Peyer's patch (tissue), 4 donors: Measurements from ENCODE around the gene PDK2.

ENCODE experiments used
- CTCF ChIP-seq, 6 experiments: fragments of 450-650 bp in 4 of 6; fragments of 200-600 bp in 2 of 6; sonication (generic) in 1 of 6; IDR thresholded peaks; one replicate each; pipeline ENCODE4 v1.5.1; 2017 to 2019; ENCODE audit warnings: antibody characterized with exemption in 6 of 6, mild to moderate bottlenecking in 3 of 6, moderate library complexity in 1 of 6
- POLR2A ChIP-seq, 2 donors: fragments of 450-650 bp; IDR thresholded peaks; one replicate each; pipeline ENCODE4 v1.5.1; 2017; ENCODE audit warnings: antibody characterized with exemption in 2 of 2, mild to moderate bottlenecking in 2 of 2, moderate library complexity in 2 of 2

GRCh38 chr17:50057521-50057991, 37.6 kb upstream of the PDK2 start:
- TF ChIP-seq CTCF (IDR thresholded peaks at IDR 0.05) (no peak), POLR2A (IDR thresholded peaks at IDR 0.05) (peak; percentile 53 to 75)
